Sigmoid colon (tissue), 4 donors: ENCODE results near the gene CNOT6.

Source experiments
- POLR2A ChIP-seq, 2 donors: fragments of 450-650 bp; IDR thresholded peaks; one replicate each; pipeline ENCODE4 v1.6.1; 2016; ENCODE audit warnings: antibody characterized with exemption in 2 of 2, mild to moderate bottlenecking in 2 of 2, moderate library complexity in 2 of 2
- POLR2AphosphoS5 ChIP-seq, 4 donors: sonication (generic); formaldehyde crosslinking; IDR thresholded peaks; one replicate each; pipeline ENCODE4 v1.6.1; 2017; ENCODE audit warnings: antibody characterized with exemption in 4 of 4
- TF ChIP-seq, protein P1 (sequence below), 4 experiments: fragments of 450-650 bp in 3 of 4; fragments of 200-600 bp in 1 of 4; IDR thresholded peaks; one replicate each; pipeline ENCODE4 v1.5.1; 2016 to 2019; ENCODE audit warnings: antibody characterized with exemption in 4 of 4, mild to moderate bottlenecking in 3 of 4, moderate library complexity in 2 of 4

DNA sequence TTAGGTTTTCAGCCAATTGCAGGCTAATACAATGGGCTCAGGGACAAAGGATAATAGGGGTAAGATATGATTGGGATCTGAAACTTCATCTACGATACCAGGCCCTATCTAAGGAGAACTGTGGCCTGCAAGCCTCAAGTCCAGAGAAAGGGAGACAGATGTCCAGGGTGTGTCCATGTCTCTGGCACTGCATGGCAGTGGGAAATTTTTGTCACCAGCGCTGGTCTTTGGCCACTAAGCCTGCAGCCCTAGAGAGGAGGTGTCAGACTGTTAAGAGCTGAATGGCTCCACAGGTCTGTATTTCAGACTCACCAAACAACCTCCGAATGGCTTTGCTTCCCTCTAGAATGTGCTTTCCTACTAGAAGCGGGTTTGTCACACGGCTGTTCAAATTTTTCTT lies 6.6 kb upstream of the CNOT6 start:
- TF ChIP-seq, protein P1, sequence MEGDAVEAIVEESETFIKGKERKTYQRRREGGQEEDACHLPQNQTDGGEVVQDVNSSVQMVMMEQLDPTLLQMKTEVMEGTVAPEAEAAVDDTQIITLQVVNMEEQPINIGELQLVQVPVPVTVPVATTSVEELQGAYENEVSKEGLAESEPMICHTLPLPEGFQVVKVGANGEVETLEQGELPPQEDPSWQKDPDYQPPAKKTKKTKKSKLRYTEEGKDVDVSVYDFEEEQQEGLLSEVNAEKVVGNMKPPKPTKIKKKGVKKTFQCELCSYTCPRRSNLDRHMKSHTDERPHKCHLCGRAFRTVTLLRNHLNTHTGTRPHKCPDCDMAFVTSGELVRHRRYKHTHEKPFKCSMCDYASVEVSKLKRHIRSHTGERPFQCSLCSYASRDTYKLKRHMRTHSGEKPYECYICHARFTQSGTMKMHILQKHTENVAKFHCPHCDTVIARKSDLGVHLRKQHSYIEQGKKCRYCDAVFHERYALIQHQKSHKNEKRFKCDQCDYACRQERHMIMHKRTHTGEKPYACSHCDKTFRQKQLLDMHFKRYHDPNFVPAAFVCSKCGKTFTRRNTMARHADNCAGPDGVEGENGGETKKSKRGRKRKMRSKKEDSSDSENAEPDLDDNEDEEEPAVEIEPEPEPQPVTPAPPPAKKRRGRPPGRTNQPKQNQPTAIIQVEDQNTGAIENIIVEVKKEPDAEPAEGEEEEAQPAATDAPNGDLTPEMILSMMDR (IDR thresholded peaks at IDR 0.05), result no peak
- no peak for TF ChIP-seq POLR2AphosphoS5 (IDR thresholded peaks at IDR 0.05)
- no peak for TF ChIP-seq POLR2A (IDR thresholded peaks at IDR 0.05)
